H9 (cell line): ENCODE results near the gene ZC3HAV1. TPM values are rescaled to one million over a fixed set of nuclear protein-coding genes. Genes with fewer than 3 reads are reported as not detected.

Experiments used
- DNase-seq: peaks from one replicate; pipeline ENCODE4 v3.0.0-alpha.2; 2017
- H2AFZ ChIP-seq: one replicate; pipeline ENCODE4 v1.6.1; 2013; ENCODE audit warnings: mild to moderate bottlenecking, low read length, control low read depth, moderate library complexity
- H2AK5ac ChIP-seq: 2 replicates; pipeline ENCODE4 v1.6.1; 2013; ENCODE audit warnings: low read length, control low read depth, mixed read lengths; ENCODE audit not compliant: insufficient read length
- H2BK120ac ChIP-seq: one replicate; pipeline ENCODE4 v1.6.1; 2013; ENCODE audit warnings: low read depth, mild to moderate bottlenecking, low read length, control low read depth, inconsistent platforms; ENCODE audit not compliant: poor library complexity, severe bottlenecking
- H2BK12ac ChIP-seq: 2 replicates; pipeline ENCODE4 v1.6.1; 2013; ENCODE audit warnings: low read length, control low read depth, mixed read lengths, low read depth; ENCODE audit not compliant: insufficient read length
- H2BK15ac ChIP-seq: 2 replicates; pipeline ENCODE4 v1.6.1; 2013; ENCODE audit warnings: low read depth, low read length, control low read depth
- H2BK20ac ChIP-seq: one replicate; pipeline ENCODE4 v1.6.1; 2013; ENCODE audit warnings: low read depth, mild to moderate bottlenecking, low read length, control low read depth, inconsistent platforms; ENCODE audit not compliant: poor library complexity, severe bottlenecking
- H2BK5ac ChIP-seq: 2 replicates; pipeline ENCODE4 v1.6.1; 2013; ENCODE audit warnings: low read length, control low read depth, mixed read lengths; ENCODE audit not compliant: insufficient read length
- H3K14ac ChIP-seq: 2 replicates; pipeline ENCODE4 v1.6.1; 2013; ENCODE audit warnings: low read length, control low read depth; ENCODE audit not compliant: insufficient read depth
- H3K18ac ChIP-seq: 2 replicates; pipeline ENCODE4 v1.6.1; 2013; ENCODE audit warnings: low read depth, mild to moderate bottlenecking, mixed read lengths, low read length, control low read depth; ENCODE audit not compliant: insufficient read length
- H3K23ac ChIP-seq: 2 replicates; pipeline ENCODE4 v1.6.1; 2013; ENCODE audit warnings: low read length, control low read depth, mixed read lengths, low read depth; ENCODE audit not compliant: insufficient read length
- H3K23me2 ChIP-seq: 2 replicates; pipeline ENCODE4 v1.6.1; 2013; ENCODE audit warnings: low read depth, mild to moderate bottlenecking, mixed read lengths, low read length, control low read depth; ENCODE audit not compliant: insufficient read length, poor library complexity, severe bottlenecking
- H3K27ac ChIP-seq: 2 replicates; pipeline ENCODE4 v1.5.1; 2013; ENCODE audit warnings: low read length, control low read depth, mixed read lengths, low read depth; ENCODE audit not compliant: insufficient read length
- H3K27me3 ChIP-seq: 2 replicates; pipeline ENCODE4 v1.6.1; 2013; ENCODE audit warnings: low read length, control low read depth, inconsistent platforms; ENCODE audit not compliant: insufficient read depth
- H3K4ac ChIP-seq: 2 replicates; pipeline ENCODE4 v1.6.1; 2013; ENCODE audit warnings: low read depth, mild to moderate bottlenecking, control low read depth, inconsistent platforms, low read length, moderate library complexity
- H3K4me1 ChIP-seq: 2 replicates; pipeline ENCODE4 v1.6.1; 2013; ENCODE audit warnings: low read length, control low read depth, inconsistent platforms; ENCODE audit not compliant: insufficient read depth
- H3K4me2 ChIP-seq: 2 replicates; pipeline ENCODE4 v1.6.1; 2013; ENCODE audit warnings: low read length, control low read depth, mixed read lengths; ENCODE audit not compliant: insufficient read length, insufficient read depth
- H3K56ac ChIP-seq: 2 replicates; pipeline ENCODE4 v1.6.1; 2013; ENCODE audit warnings: low read depth, mild to moderate bottlenecking, mixed read lengths, low read length, control low read depth; ENCODE audit not compliant: insufficient read length
- H3K79me1 ChIP-seq: 2 replicates; pipeline ENCODE4 v1.6.1; 2013; ENCODE audit warnings: low read depth, mild to moderate bottlenecking, moderate library complexity, low read length, control low read depth, inconsistent platforms; ENCODE audit not compliant: insufficient read depth, poor library complexity, severe bottlenecking
- H3K79me2 ChIP-seq: 2 replicates; pipeline ENCODE4 v1.6.1; 2013; ENCODE audit warnings: low read length, control low read depth, inconsistent platforms; ENCODE audit not compliant: insufficient read depth
- H3K9ac ChIP-seq: 2 replicates; pipeline ENCODE4 v1.6.1; 2013; ENCODE audit warnings: low read length, control low read depth, mixed read lengths; ENCODE audit not compliant: insufficient read length; ENCODE audit errors: extremely low read depth
- H3K9me3 ChIP-seq: one replicate; pipeline ENCODE4 v1.6.1; 2013; ENCODE audit warnings: low read depth, low read length, inconsistent platforms; ENCODE audit not compliant: control insufficient read depth
- H3T11ph ChIP-seq: one replicate; pipeline ENCODE4 v1.6.1; 2013; ENCODE audit warnings: mild to moderate bottlenecking, low read length, control low read depth, inconsistent platforms
- H4K20me1 ChIP-seq: one replicate; pipeline ENCODE4 v1.6.1; 2013; ENCODE audit not compliant: control insufficient read depth, insufficient read length, insufficient read depth
- H4K5ac ChIP-seq: 2 replicates; pipeline ENCODE4 v1.6.1; 2013; ENCODE audit warnings: low read depth, mild to moderate bottlenecking, mixed read lengths, low read length, control low read depth; ENCODE audit not compliant: insufficient read length
- H4K8ac ChIP-seq: replicated peaks from 2 replicates; pipeline ENCODE4 v1.6.1; 2013; ENCODE audit warnings: low read length, control low read depth, mixed read lengths, low read depth; ENCODE audit not compliant: insufficient read length
- H4K91ac ChIP-seq: 2 replicates; pipeline ENCODE4 v1.6.1; 2013; ENCODE audit warnings: low read depth, mild to moderate bottlenecking, moderate library complexity, mixed read lengths, low read length, control low read depth; ENCODE audit not compliant: insufficient read length
- H3K27ac Mint-ChIP-seq, 3 experiments: 2 replicates in 2 of 3; 3 replicates in 1 of 3; pipeline ENCODE4 v1.8.0; 2020 to 2021; ENCODE audit warnings: mixed read lengths in 3 of 3, mild to moderate bottlenecking in 1 of 3, moderate library complexity in 1 of 3
- H3K27me3 Mint-ChIP-seq: 2 replicates; pipeline ENCODE4 v1.8.0; 2021; ENCODE audit warnings: low read depth, mild to moderate bottlenecking, moderate library complexity, mixed read lengths
- H3K36me3 Mint-ChIP-seq, 3 experiments: 2 replicates in 2 of 3; 3 replicates in 1 of 3; pipeline ENCODE4 v1.8.0; 2020 to 2021; ENCODE audit warnings: low read depth in 3 of 3, mixed read lengths in 3 of 3; ENCODE audit not compliant: insufficient read depth in 1 of 3
- H3K4me1 Mint-ChIP-seq, 2 experiments: 2 replicates each; pipeline ENCODE4 v1.8.0; 2020; ENCODE audit warnings: mixed read lengths in 2 of 2
- H3K4me3 Mint-ChIP-seq, 2 experiments: 2 replicates in 1 of 2; 3 replicates in 1 of 2; pipeline ENCODE4 v1.8.0; 2020 to 2021; ENCODE audit warnings: mild to moderate bottlenecking in 2 of 2, mixed read lengths in 2 of 2, moderate library complexity in 1 of 2
- H3K9me3 Mint-ChIP-seq, 2 experiments: 2 replicates in 1 of 2; 3 replicates in 1 of 2; pipeline ENCODE4 v1.8.0; 2020; ENCODE audit warnings: mild to moderate bottlenecking in 2 of 2, mixed read lengths in 2 of 2, moderate library complexity in 1 of 2
- CTCF ChIP-seq: fragments of 200-600 bp; sonication (generic); conservative IDR thresholded peaks from 3 replicates; pipeline ENCODE4 v1.8.0; 2021; ENCODE audit warnings: antibody characterized with exemption, mild to moderate bottlenecking
- WGBS: extraction: QIAGEN DNeasy Blood & Tissue Kit; methylation state at CpG from one replicate; pipeline ENCODE4 v1.1.7; 2013; ENCODE audit warnings: missing lambda C conversion rate, low lambda C conversion rate, mixed read lengths; ENCODE audit not compliant: insufficient read length; ENCODE audit errors: extremely low coverage; 5-methylcytosine and 5-hydroxymethylcytosine counted together
- total RNA-seq: library from RNA; stranded (reverse); gene quantifications from 2 replicates; pipeline ENCODE4 v1.2.1, GENCODE V29; 2021

The ZC3HAV1 gene
- total RNA-seq, 1 experiment from 2014 or later: 32.8 TPM

- H3K9me3 Mint-ChIP-seq: peaks cover 0 to 4% of the 10 kb centered on the region in 2 experiments; a peak in 1 of 5 replicates
- no peak overlapping the region for H2AK5ac ChIP-seq
- H2BK120ac ChIP-seq: no peak overlapping the region
- no peak for DNase-seq
- H3K56ac ChIP-seq: no peak overlapping the region
- H3K36me3 Mint-ChIP-seq: peaks cover 32 to 63% (median 40%) of the 10 kb centered on the region in 3 experiments
- no peak overlapping the region for H2AFZ ChIP-seq
- no peak overlapping the region for H4K91ac ChIP-seq
- H3K18ac ChIP-seq: no peak overlapping the region
- no peak overlapping the region for H4K8ac ChIP-seq
- no peak overlapping the region for H3K4me2 ChIP-seq
- no peak overlapping the region for H4K5ac ChIP-seq
- H3K4me3 Mint-ChIP-seq: no peak overlapping the region
- no peak overlapping the region for H3K27ac Mint-ChIP-seq
- no peaks in the 10 kb centered on the region for H3K23me2 ChIP-seq
- no peaks in the 10 kb centered on the region for H3K79me2 ChIP-seq
- TF ChIP-seq CTCF: no peak
- no peak overlapping the region for H2BK12ac ChIP-seq
- no peaks in the 10 kb centered on the region for H3K79me1 ChIP-seq
- H3K4me1 Mint-ChIP-seq: peaks cover 0 to 4% of the 10 kb centered on the region in 2 experiments; a peak in 2 of 4 replicates
- H2BK20ac ChIP-seq: no peak overlapping the region
- H4K20me1 ChIP-seq: no peaks in the 10 kb centered on the region
- no peak overlapping the region for H3K23ac ChIP-seq
- no peak overlapping the region for H3K14ac ChIP-seq
- no peak overlapping the region for H2BK15ac ChIP-seq
- H3K9me3 ChIP-seq: no peaks in the 10 kb centered on the region
- H3K27me3 Mint-ChIP-seq: no peaks in the 10 kb centered on the region
- no peaks in the 10 kb centered on the region for H3K27me3 ChIP-seq
- H3T11ph ChIP-seq: no peak overlapping the region
- no peak overlapping the region for H3K4ac ChIP-seq
- no peak overlapping the region for H2BK5ac ChIP-seq
- H3K9ac ChIP-seq: no peak overlapping the region
- no CpG with 5 or more reads among the region's 2 CpGs for WGBS
- no peak overlapping the region for H3K27ac ChIP-seq
- H3K4me1 ChIP-seq: no peaks in the 10 kb centered on the region
Measured at GRCh38 chr7:139086454-139086853, 23.1 kb downstream of the ZC3HAV1 start.
